BLaER1 treated with 17β-estradiol and CSF1 and Interleukin-3, amounts not matched to agents 10 nM and 100 nM (cell line): ENCODE data around the gene SLC12A7.
A peak's percentile ranks its signal among the peaks of the same experiment; 100 is the strongest.
"Not testable (repeated sequence)": the region's sequence is repeated elsewhere in the genome, so short reads cannot be mapped to it uniquely, and the experiment has no call there.

ENCODE experiments used
- H3K27ac ChIP-seq, 11 experiments: shearing (Covaris generic); formaldehyde crosslinking; 2 replicates each; pipeline ENCODE4 v1.8.1; 2022
- H3K27me3 ChIP-seq, 11 experiments: shearing (Covaris generic); formaldehyde crosslinking; 2 replicates each; pipeline ENCODE4 v1.8.1; 2022
- H3K36me3 ChIP-seq, 11 experiments: shearing (Covaris generic); formaldehyde crosslinking; 2 replicates each; pipeline ENCODE4 v1.8.1; 2022
- H3K4me1 ChIP-seq, 10 experiments: shearing (Covaris generic); formaldehyde crosslinking; 2 replicates each; pipeline ENCODE4 v1.8.1; 2022
- H3K4me2 ChIP-seq, 11 experiments: shearing (Covaris generic); formaldehyde crosslinking; 2 replicates each; pipeline ENCODE4 v1.8.1; 2022
- H3K4me3 ChIP-seq, 10 experiments: shearing (Covaris generic); formaldehyde crosslinking; 2 replicates each; pipeline ENCODE4 v1.8.1; 2022
- H3K9ac ChIP-seq, 11 experiments: shearing (Covaris generic); formaldehyde crosslinking; 2 replicates each; pipeline ENCODE4 v1.8.1; 2022
- H3K9me3 ChIP-seq, 11 experiments: shearing (Covaris generic); formaldehyde crosslinking; replicated peaks in 1 of 11; 2 replicates each; pipeline ENCODE4 v1.8.1; 2022
- H4K20me1 ChIP-seq, 11 experiments: shearing (Covaris generic); formaldehyde crosslinking; 2 replicates each; pipeline ENCODE4 v1.8.1; 2022
- Cebpa-rat ChIP-seq, 11 experiments: shearing (Covaris generic); IDR thresholded peaks; 2 replicates each; pipeline ENCODE4 v1.8.1; 2022

SLC12A7 gene

GRCh38 chr5:1027631-1028441 lies 84.0 kb downstream of the SLC12A7 start:
- H3K27me3 ChIP-seq: peaks cover 0 to 27% (median 12%) of the 10 kb centered on the region in 11 experiments; a peak in 16 of 22 replicates
- H3K4me1 ChIP-seq: peaks cover 15 to 35% (median 28%) of the 10 kb centered on the region in 10 experiments
- H3K4me2 ChIP-seq: peak overlapping the region in 10 of 11 experiments; percentile 18 to 81 (median 76); a peak in 18 of 22 replicates
- no peaks in the 10 kb centered on the region for H3K9me3 ChIP-seq
- H3K4me3 ChIP-seq: no peak overlapping the region
- H4K20me1 ChIP-seq: peaks cover 0 to 67% (median 21%) of the 10 kb centered on the region in 11 experiments; a peak in 11 of 22 replicates
- H3K36me3 ChIP-seq: peaks cover 0 to 6% (median 0%) of the 10 kb centered on the region in 11 experiments; a peak in 5 of 22 replicates
- H3K9ac ChIP-seq: no peak overlapping the region
- H3K27ac ChIP-seq: no peak overlapping the region
- no peak for TF ChIP-seq Cebpa-rat (IDR thresholded peaks at IDR 0.05)

GRCh38 chr5:1026700-1027621 lies 84.9 kb downstream of the SLC12A7 start:
- no peak overlapping the region for H3K27ac ChIP-seq
- H4K20me1 ChIP-seq: peaks cover 0 to 58% (median 21%) of the 10 kb centered on the region in 11 experiments; a peak in 11 of 22 replicates
- peaks cover 15 to 35% (median 28%) of the 10 kb centered on the region in 10 experiments for H3K4me1 ChIP-seq
- no peak overlapping the region for H3K4me3 ChIP-seq
- no peaks in the 10 kb centered on the region; a peak in 3 of 22 replicates for H3K36me3 ChIP-seq
- H3K4me2 ChIP-seq: peak overlapping the region in 6 of 11 experiments; percentile 63 to 81 (median 80); a peak in 8 of 22 replicates
- H3K27me3 ChIP-seq: peaks cover 0 to 27% (median 12%) of the 10 kb centered on the region in 11 experiments; a peak in 16 of 22 replicates
- TF ChIP-seq Cebpa-rat (IDR thresholded peaks at IDR 0.05): no peak
- no peak overlapping the region for H3K9ac ChIP-seq
- H3K9me3 ChIP-seq: no peaks in the 10 kb centered on the region

- peak overlapping the region in 3 of 11 experiments; percentile 46 to 49 (median 48); a peak in 4 of 22 replicates for H3K4me2 ChIP-seq
- H4K20me1 ChIP-seq: peaks cover 0 to 53% (median 39%) of the 10 kb centered on the region in 11 experiments; a peak in 18 of 22 replicates
- H3K27me3 ChIP-seq: peaks cover 0 to 30% (median 14%) of the 10 kb centered on the region in 11 experiments; a peak in 16 of 22 replicates
- H3K9me3 ChIP-seq, H3K27ac ChIP-seq, H3K36me3 ChIP-seq, H3K4me3 ChIP-seq, H3K9ac ChIP-seq: not testable (repeated sequence)
- H3K4me1 ChIP-seq: peaks cover 0 to 47% (median 31%) of the 10 kb centered on the region in 10 experiments; a peak in 15 of 20 replicates
Observed at GRCh38 chr5:1021969-1022336, 89.9 kb downstream of the SLC12A7 start.

GRCh38 chr5:1021136-1021968 lies 90.5 kb downstream of the SLC12A7 start:
- Histone ChIP-seq H3K9me3 (no peaks in the 10 kb centered on the region), H3K4me3 (no peak overlapping the region), H3K4me2 (peak overlapping the region in 7 of 11 experiments; percentile 48 to 73 (median 57); a peak in 10 of 22 replicates), H3K4me1 (peaks cover 0 to 52% (median 34%) of the 10 kb centered on the region in 10 experiments; a peak in 15 of 20 replicates), H3K27ac (no peak overlapping the region), H4K20me1 (peaks cover 0 to 53% (median 41%) of the 10 kb centered on the region in 11 experiments; a peak in 18 of 22 replicates), H3K27me3 (peaks cover 0 to 33% (median 14%) of the 10 kb centered on the region in 11 experiments; a peak in 16 of 22 replicates), H3K36me3 (peaks cover 0 to 10% (median 0%) of the 10 kb centered on the region in 11 experiments; a peak in 2 of 22 replicates), H3K9ac (no peak overlapping the region; a peak in 1 of 22 replicates)
- TF ChIP-seq Cebpa-rat (IDR thresholded peaks at IDR 0.05): no peak

GRCh38 chr5:1020452-1020961 lies 91.4 kb downstream of the SLC12A7 start:
- H4K20me1 ChIP-seq: peaks cover 0 to 60% (median 45%) of the 10 kb centered on the region in 11 experiments; a peak in 18 of 22 replicates
- no peaks in the 10 kb centered on the region for H3K9me3 ChIP-seq
- H3K4me2 ChIP-seq: peak overlapping the region in 9 of 11 experiments; percentile 9 to 73 (median 56); a peak in 17 of 22 replicates
- H3K9ac ChIP-seq: no peak overlapping the region; a peak in 1 of 22 replicates
- H3K4me1 ChIP-seq: peaks cover 5 to 60% (median 42%) of the 10 kb centered on the region in 10 experiments
- peaks cover 0 to 42% (median 14%) of the 10 kb centered on the region in 11 experiments; a peak in 16 of 22 replicates for H3K27me3 ChIP-seq
- H3K4me3 ChIP-seq: no peak overlapping the region
- no peak overlapping the region for H3K27ac ChIP-seq
- peaks cover 0 to 10% (median 0%) of the 10 kb centered on the region in 11 experiments; a peak in 2 of 22 replicates for H3K36me3 ChIP-seq
- TF ChIP-seq Cebpa-rat (IDR thresholded peaks at IDR 0.05): no peak

- H3K27ac ChIP-seq: no peak overlapping the region
- peaks cover 0 to 10% (median 0%) of the 10 kb centered on the region in 11 experiments; a peak in 2 of 22 replicates for H3K36me3 ChIP-seq
- no peaks in the 10 kb centered on the region for H3K9me3 ChIP-seq
- H3K4me1 ChIP-seq: peaks cover 12 to 73% (median 55%) of the 10 kb centered on the region in 10 experiments
- H3K9ac ChIP-seq: 0 out of 22 replicates have a peak overlapping the region, but pooled peaks of 1 of the 11 experiments have one; percentile 0
- peaks cover 0 to 73% (median 56%) of the 10 kb centered on the region in 11 experiments; a peak in 18 of 22 replicates for H4K20me1 ChIP-seq
- H3K4me3 ChIP-seq: no peak overlapping the region
- no peak for TF ChIP-seq Cebpa-rat (IDR thresholded peaks at IDR 0.05)
- peak overlapping the region in 9 of 11 experiments; percentile 12 to 73 (median 56); a peak in 17 of 22 replicates for H3K4me2 ChIP-seq
- peaks cover 0 to 54% (median 14%) of the 10 kb centered on the region in 11 experiments; a peak in 16 of 22 replicates for H3K27me3 ChIP-seq
Observed at GRCh38 chr5:1019001-1019905, 92.6 kb downstream of the SLC12A7 start.
